Epithelial cell of proximal tubule (primary cell): ENCODE data around the gene B9D1. TPM values are rescaled to one million over a fixed set of nuclear protein-coding genes. Genes with fewer than 3 reads are reported as not detected.

Experiments
- DNase-seq: peaks from one replicate; pipeline ENCODE4 v3.0.0-alpha.2; 2011; ENCODE audit warnings: low read depth
- H3K4me3 ChIP-seq: 2 replicates; pipeline ENCODE4 v1.5.1; 2011; ENCODE audit warnings: low read depth, mild to moderate bottlenecking, low read length
- CTCF ChIP-seq: conservative IDR thresholded peaks from 2 replicates; pipeline ENCODE4 v1.5.1; 2012; ENCODE audit warnings: low read depth, mild to moderate bottlenecking, low read length
- total RNA-seq: library from RNA; depleted of rRNA; stranded (reverse); fragments of >200 nt; gene quantifications from 2 replicates; pipeline ENCODE4 v1.2.3, GENCODE V29; 2015

B9D1 gene
- 27.3 and 44.2 TPM in 2 replicates for total RNA-seq

GRCh38 chr17:19362277-19363113 is at the start of gene B9D1:
Gene B9D1, minus strand, starts transcription at chr17:19362723. Its CDS starts 154 bp downstream, at chr17:19362569.
- peak; percentile 77 for TF ChIP-seq CTCF
- peak within 1 kb of the TSS; percentile 80 for H3K4me3 ChIP-seq
- DNase-seq, result peak; percentile 41

GRCh38 chr17:19411631-19412030 is 49.1 kb upstream of the B9D1 start:
- no peak for TF ChIP-seq CTCF
- no peak for DNase-seq
- H3K4me3 ChIP-seq, result no peak overlapping the region

GRCh38 chr17:19410875-19411620 is 48.5 kb upstream of the B9D1 start, which contains the start of gene RNF112:
Gene RNF112, plus strand, starts transcription at chr17:19411232. Its CDS starts 177 bp downstream, at chr17:19411409.
- no peak for TF ChIP-seq CTCF
- no peak within 1 kb of the TSS for H3K4me3 ChIP-seq
- no peak for DNase-seq

- no peak for DNase-seq
- TF ChIP-seq CTCF, result no peak
- no peak overlapping the region for H3K4me3 ChIP-seq
These were observed 47.6 kb upstream of the B9D1 start for GRCh38 chr17:19410091-19410490.

- H3K4me3 ChIP-seq, result no peak overlapping the region
- TF ChIP-seq CTCF, result no peak
- DNase-seq, result no peak
These were observed 47.0 kb upstream of the B9D1 start for GRCh38 chr17:19409509-19409908.

- no peak overlapping the region for H3K4me3 ChIP-seq
- DNase-seq, result no peak
- no peak for TF ChIP-seq CTCF
These were observed 46.5 kb upstream of the B9D1 start for GRCh38 chr17:19409066-19409465.

GRCh38 chr17:19408346-19408710 is 45.8 kb upstream of the B9D1 start:
- TF ChIP-seq CTCF, result no peak
- DNase-seq, result no peak

More at GRCh38 chr17:19408346-19408710, 45.8 kb upstream of the B9D1 start:
- H3K4me3 ChIP-seq, result no peak overlapping the region
